ENCODE data around the gene BRCC3.
A peak's percentile ranks its signal among the peaks of the same experiment; 100 is the strongest.

Gene BRCC3

GRCh38 chrX:155070975-155071693 lies at the start of gene BRCC3, which contains the start of the genes CMC4 and MTCP1:
Gene BRCC3, plus strand, starts transcription at chrX:155071508. Its CDS starts 20 bp downstream, at chrX:155071528.
Gene CMC4, minus strand, starts transcription at chrX:155071136. Its CDS starts 7,113 bp downstream, at chrX:155064023.
Gene MTCP1, minus strand, starts transcription at chrX:155071136. Its CDS starts 5,126 bp downstream, at chrX:155066010.
- DNase-seq (ENCODE audit: low spot score) = peak; percentile 88

DNA sequence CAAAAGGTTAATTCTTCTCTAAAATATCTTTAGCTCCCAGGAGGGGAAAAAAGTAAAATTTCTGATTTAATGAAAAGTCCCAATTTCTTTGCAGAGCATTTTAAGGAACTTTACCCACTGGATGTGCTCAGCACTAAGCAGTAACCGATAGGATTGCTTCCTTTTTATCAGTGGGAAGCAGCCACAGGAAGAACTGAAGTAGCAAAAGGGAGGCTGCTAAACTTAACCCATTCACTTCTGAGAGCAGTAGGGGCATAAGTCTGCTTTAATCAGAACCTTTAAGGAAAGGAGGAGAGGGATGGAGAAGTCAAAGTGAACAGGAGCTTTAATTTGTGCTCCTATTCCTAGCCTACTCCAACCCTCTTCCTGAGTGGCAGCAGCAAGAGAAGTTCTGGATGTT lies 48.7 kb upstream of the BRCC3 start, which contains the start of gene F8:
TSS of gene F8 (minus strand) at position 139 of the 400 bp plus-strand sequence. CDS start 171 bp downstream, outside the sequence.
- DNase-seq (ENCODE audit: low spot score) = no peak

DNA sequence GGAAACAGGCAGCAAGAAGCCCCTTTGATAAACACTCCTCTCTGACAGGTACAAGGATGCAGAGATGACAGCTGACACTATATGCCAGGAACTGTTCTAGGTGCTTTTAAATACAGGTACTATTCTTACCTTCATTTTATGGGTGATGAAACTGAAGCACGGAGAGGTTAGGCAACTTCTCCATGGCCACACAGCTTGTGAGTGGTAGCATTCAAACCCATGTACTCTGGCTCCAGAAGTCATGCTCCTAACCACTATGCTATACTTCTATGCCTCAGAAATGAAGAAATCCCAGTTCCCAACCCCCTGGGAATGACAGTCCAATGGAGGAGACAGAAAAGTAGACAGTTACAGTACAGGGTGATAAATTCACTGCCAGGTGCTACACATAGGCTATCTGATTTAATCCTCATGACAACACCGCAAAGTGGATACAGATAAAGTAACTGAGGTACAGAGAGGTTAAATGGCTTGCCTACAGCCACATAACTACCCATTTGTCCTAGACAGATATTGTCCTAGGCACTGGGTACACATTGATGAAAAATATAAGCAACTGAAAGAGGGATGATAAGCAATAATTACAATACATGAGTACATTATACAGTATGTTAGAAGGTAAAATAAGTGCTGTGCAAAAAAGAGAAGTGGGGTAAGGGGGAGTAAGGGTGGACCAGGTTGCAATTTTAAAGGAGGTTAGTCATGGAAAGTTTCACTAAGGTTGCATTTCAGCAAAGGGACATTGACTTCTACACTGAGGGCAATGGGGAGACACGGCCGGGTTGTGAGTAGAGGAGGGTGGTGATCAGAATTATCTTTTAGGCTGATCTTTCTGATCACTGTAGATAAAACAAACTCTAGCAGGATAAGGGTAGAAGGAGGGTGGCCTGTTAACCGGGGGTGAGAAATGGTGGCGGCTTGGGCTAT lies 47.1 kb upstream of the BRCC3 start:
- no peak for DNase-seq (ENCODE audit: low spot score)

GRCh38 chrX:155026420-155026726 lies 44.9 kb upstream of the BRCC3 start:
- no peak for DNase-seq (ENCODE audit: low spot score)

DNA sequence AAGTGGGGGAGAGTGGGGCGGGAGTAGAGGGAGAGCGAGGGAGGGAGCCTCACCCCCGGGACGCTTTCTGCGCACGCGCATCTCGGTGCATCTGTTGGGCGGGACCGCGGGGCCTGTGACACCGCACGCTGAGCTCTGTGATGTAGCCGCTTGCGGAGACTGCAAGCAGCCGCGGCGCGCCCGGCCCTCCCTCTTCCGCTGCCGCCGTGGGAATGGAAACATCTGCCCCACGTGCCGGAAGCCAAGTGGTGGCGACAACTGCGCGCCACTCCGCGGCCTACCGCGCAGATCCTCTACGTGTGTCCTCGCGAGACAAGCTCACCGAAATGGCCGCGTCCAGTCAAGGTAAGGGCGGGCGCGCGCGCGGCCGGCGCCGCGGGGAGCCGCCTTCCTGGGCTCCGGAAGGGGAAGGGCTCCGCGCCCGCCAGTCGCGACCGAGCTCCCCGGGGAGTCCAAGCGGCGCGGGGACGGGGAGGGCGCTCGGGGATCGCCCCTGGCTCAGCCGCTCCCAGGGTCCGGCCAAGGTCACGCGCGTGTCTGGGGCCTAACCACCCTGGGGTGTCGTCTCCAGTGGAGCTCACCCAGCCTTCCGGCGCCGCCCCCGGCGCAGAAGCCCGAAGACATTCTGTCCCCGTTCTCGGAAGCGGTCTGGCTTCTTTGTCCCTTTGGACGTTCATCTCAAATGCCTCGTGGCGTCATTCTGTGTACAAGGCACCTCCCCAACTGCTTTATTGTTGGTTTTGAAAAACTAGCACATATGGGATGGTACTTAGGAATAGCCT lies 44.4 kb upstream of the BRCC3 start, which contains the start of gene FUNDC2:
TSS of gene FUNDC2 (plus strand) at position 118 of the 782 bp plus-strand sequence. CDS start at position 213, 95 bp downstream.
- peak; percentile 77 for DNase-seq (ENCODE audit: low spot score)

DNA sequence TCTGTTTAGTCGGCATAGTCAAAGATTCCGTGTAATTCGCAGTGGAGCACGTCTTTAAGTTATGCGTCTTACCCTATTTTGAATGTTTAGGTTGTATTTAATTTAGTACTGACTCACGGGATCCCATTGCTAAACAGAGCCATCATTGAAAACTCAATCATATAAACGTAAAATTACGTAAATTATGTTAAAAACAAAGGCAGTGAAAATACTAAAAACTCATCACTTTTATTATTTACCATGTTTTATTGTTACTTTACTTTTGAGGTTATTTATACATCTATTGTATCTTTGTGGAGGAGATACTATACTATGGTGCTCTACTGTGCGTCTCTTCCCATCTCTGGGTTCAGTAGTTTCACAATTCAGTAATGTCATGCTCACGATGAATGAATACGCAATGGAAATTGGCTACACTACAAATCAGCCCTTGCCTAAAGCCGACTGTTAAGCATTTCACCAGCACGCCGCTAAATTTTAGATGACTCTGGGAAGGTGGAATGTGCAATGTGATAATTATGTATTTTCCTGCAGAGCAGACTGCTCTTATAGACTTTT lies 43.7 kb upstream of the BRCC3 start:
- DNase-seq (ENCODE audit: low spot score) = no peak

DNA sequence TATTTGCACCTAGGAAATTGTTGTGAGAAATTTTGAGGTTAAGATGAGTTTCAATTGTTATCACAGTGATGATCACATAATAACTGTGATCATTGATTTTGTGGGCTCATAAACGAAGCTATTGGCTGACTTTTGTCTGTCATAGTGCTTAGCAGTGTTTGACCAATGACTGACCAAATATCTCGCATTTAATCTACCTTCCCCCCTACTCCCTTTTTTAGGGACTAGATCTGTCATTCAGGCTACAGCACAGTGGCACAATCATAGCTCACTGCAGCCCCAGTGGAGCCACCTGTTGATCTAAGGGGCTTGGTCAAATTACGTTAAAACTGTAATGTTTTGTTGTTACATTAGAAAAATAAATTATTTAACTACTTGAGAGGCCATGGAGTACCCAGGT lies 43.2 kb upstream of the BRCC3 start:
- no peak for DNase-seq (ENCODE audit: low spot score)

DNA sequence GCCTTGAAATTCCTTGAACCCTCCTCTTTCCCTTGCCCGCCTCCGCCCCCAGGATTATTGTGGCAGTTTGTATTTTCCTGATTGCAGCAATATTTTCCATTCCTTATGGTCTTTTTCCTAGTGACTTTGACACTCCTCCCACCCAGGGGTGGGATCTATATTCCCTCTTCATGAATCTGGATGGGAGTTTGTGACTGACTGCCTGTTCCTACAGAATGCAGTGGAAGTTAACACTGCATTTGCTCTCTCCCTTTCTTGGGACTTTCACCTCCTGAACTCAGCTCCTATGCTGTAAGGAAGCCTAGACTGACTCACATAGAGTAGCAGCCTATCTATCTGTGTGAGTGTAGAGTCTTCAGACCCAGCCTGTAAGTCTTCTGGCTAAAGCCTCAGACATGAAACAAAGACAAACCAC lies 42.4 kb upstream of the BRCC3 start:
- DNase-seq (ENCODE audit: low spot score) = no peak

- no peak for DNase-seq (ENCODE audit: low spot score)
Measured at GRCh38 chrX:155031657-155032056, 39.7 kb upstream of the BRCC3 start.

DNA sequence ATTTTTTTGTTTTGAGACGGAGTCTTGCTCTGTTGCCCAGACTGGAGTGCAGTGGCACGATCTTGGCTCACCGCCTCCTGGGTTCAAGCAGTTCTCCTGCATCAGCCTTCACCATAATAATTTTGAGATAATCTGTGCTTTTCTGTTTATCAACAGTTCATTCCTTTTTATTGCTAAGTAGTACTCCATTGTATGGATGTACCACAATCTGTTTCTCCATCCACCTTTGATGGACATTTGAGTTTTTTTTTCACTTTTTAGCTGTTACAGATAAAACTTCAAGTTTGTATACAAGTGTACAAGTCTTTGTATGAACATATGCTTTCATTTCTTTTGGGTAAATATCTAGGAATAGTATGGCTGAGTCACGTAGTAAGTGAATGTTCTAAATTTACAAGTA lies 35.6 kb upstream of the BRCC3 start:
- no peak for DNase-seq (ENCODE audit: low spot score)

DNA sequence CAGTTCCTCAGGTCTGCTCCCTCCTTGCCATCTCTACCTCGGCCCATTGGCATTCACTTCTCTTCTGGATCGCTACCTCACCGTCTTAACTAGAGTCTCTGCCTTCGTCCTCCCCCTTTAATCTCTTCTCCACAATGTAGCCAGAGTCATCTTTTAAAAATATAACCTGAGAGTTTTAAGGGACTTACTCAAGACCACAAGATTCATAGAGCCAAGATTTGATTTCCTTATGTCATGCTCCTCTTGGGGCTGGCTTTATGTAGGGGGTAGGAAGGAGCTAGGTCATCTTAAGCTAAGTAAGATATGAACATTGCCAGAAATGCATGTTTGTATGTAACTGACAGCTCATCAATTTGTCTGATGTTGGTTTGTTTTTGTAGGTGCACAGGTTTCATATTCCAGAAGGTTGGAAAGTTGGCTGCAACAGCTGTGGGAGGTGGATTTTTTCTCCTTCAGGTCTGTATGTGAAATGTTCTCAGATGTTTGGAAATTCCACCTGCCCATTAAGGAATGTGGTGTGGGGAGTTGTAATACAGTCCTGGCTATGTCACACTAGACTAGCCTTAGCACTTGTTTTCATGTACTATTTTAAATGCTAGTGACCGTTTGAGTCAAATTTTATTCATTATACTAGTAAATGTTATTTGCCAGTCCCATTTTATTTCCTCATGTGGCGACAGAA lies 25.0 kb upstream of the BRCC3 start:
- no peak for DNase-seq (ENCODE audit: low spot score)

DNA sequence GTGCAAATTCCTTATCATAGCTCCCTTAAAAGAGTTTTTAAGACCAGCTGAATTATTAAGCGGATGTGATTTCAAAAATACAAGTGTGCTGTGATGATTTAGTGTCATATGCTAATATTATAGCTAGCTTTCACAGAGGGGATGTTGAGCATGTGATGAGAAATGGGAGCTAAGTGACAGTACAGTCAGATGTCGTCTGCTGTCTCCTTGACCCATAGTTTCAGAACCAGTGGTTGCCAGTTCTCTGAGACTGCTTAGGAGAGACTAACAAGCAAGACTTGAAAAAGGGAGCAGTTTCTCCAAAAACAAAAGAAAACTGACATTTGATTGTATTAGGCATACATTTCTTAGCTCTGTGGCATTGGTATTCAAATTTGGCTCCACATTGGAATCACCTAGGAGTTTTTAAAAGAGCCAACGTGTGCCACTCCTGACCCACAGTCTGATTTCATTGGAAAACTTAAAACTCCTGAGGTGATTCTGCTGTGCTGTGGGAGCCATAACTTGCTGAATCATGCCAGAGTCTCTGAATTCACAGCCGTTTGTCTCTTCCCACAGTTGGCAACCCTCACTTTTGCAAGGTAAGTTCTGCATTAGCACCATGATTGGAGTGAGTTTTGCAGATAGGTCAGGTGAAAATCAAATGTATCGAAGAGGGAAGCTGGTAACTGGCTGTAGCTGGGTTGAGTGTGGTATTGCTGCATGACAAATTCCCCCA lies 24.3 kb upstream of the BRCC3 start:
- no peak for DNase-seq (ENCODE audit: low spot score)

- DNase-seq (ENCODE audit: low spot score) = peak; percentile 48
Measured at GRCh38 chrX:155048977-155049619, 22.2 kb upstream of the BRCC3 start.

DNA sequence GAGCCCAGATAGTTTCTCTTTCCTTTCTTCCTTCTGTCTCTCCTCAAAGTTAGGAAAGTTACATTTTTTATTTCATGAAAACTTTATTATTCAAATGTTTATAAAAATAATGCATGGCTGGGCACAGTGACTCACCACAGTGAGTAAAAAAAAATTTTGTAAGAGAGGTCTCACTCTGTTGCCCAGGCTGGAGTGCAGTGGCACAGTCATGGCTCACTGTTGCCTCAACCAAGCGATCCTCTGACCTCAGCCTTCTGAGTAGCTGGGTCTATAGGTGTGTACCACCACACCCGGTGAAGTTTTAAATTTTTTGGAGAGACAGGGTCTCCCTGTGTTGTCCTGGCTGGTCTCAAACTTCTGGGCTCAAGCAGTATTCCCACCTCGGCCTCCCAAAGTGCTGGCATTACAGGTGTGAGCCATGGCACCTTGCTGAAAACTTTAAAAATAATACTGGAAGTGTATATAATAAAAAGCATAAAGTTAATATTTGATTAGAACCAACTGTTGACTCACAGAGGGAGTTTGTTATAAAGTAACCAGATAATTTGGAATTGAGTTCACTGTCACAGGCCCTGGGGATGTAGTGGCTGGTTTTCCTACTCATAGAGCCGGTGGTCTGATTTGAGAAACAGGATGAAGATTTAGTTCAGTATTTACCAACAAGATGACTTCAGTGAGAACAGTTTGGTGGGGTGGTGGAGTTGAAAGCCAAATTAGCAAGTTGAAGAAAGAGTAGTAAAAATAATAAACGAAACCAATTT lies 18.4 kb upstream of the BRCC3 start:
- no peak for DNase-seq (ENCODE audit: low spot score)

DNA sequence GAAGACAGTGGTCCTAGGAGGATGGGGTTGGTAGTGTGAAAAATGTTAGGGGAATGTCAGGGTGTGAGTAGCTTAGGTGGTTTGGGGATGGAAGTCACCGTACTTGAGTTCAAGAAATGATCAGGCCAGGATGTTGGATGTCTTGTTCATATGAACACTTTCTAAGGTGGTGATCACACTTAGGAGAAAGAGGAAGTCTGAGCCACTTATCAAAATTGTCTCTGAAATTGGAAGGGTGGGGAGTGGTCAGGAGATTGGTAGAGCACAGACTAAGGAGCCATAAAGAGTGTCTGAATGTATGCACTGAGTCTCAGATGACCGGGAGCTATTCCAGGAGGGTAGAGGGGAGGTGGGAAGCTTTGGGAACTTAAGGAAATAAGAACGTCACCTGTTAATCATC lies 17.7 kb upstream of the BRCC3 start:
- DNase-seq (ENCODE audit: low spot score) = no peak

GRCh38 chrX:155054255-155054654 lies 17.1 kb upstream of the BRCC3 start:
- DNase-seq (ENCODE audit: low spot score) = no peak

GRCh38 chrX:155055494-155055893 lies 15.8 kb upstream of the BRCC3 start:
- no peak for DNase-seq (ENCODE audit: low spot score)

- DNase-seq (ENCODE audit: low spot score) = no peak
Measured at GRCh38 chrX:155056471-155056870, 14.8 kb upstream of the BRCC3 start.

Measured in iPS-NIHi11 (cell line).